ENCODE measurements around the gene NDE1. TPM values are rescaled to one million over a fixed set of nuclear protein-coding genes. Genes with fewer than 3 reads are reported as not detected.

Gene NDE1
- polyA plus RNA-seq, 3 donors from 2014 or later: 3.8 to 55.1 (median 16.8) TPM

- Mint-ChIP-seq H3K27ac (no peak overlapping the region), H3K4me1 (no peaks in the 10 kb centered on the region), H3K36me3 (peaks cover 5 to 27% (median 10%) of the 10 kb centered on the region in 3 donors)
Observed at GRCh38 chr16:15747937-15748336, 97.9 kb downstream of the NDE1 start.

GRCh38 chr16:15748654-15749053 is 98.6 kb downstream of the NDE1 start:
- Mint-ChIP-seq H3K4me3 (no peak overlapping the region), H3K9me3 (no peaks in the 10 kb centered on the region), H3K27me3 (ENCODE audit: low read depth in 3 of 3) (no peaks in the 10 kb centered on the region), H3K27ac (peak overlapping the region in 1 of 6 donors; percentile 45), H3K36me3 (peaks cover 5 to 25% (median 10%) of the 10 kb centered on the region in 3 donors), H3K4me1 (no peaks in the 10 kb centered on the region)
- no peak for DNase-seq

More at GRCh38 chr16:15747937-15748336, 97.9 kb downstream of the NDE1 start:
- no peak for DNase-seq
- no peaks in the 10 kb centered on the region for H3K9me3 Mint-ChIP-seq
- H3K27me3 Mint-ChIP-seq (ENCODE audit: low read depth in 3 of 3): no peaks in the 10 kb centered on the region
- no peak overlapping the region for H3K4me3 Mint-ChIP-seq

DNA sequence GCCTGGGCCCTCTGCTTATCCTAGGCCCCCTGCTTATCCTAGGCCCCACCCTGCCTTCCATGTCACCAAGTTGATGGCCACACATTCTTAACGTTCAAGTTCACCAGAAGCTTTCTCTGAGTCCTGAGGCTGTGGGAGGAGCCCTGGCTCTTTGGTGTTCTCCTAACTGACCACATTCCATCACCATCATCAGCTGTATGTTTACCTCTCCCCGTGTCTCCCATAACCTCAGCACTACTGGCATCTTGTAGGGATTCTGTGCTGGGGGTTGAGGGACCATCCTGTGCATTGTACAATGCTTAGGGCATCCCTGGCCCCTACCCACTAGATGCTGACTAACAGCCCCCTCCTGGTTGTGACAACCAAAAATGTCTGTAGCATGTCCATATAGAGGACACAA is 99.3 kb downstream of the NDE1 start:
- no peak for DNase-seq
- Mint-ChIP-seq H3K36me3 (peaks cover 5 to 24% (median 10%) of the 10 kb centered on the region in 3 donors), H3K4me3 (no peak overlapping the region), H3K4me1 (no peaks in the 10 kb centered on the region), H3K9me3 (no peaks in the 10 kb centered on the region), H3K27ac (no peak overlapping the region), H3K27me3 (ENCODE audit: low read depth in 3 of 3) (no peaks in the 10 kb centered on the region)

DNA sequence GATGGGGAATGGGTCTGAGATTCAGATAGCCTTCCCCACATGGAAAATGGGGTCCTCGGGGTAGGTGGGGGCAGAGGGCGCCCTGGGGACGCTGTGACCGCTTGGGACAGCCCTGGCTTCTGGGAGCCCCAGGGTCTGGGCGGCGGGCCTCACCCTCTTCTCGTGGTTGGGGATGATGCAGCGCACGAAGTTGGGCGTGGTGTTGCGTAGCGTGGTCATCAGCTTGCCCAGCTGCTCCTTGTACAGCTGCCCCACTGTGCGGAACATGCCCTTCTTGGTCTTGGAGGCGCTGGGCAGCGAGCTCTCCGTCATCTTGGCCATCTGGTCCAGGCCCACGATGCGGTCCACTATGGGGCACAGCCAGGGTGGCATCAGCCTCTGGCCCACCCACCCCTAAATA is 99.9 kb downstream of the NDE1 start:
- Mint-ChIP-seq H3K27ac (no peak overlapping the region), H3K27me3 (ENCODE audit: low read depth in 3 of 3) (peaks cover 0 to under 1% (median 0%) of the 10 kb centered on the region in 3 donors), H3K9me3 (no peaks in the 10 kb centered on the region), H3K36me3 (peaks cover 5 to 24% (median 10%) of the 10 kb centered on the region in 3 donors), H3K4me1 (no peaks in the 10 kb centered on the region), H3K4me3 (no peak overlapping the region)
- DNase-seq: no peak

DNA sequence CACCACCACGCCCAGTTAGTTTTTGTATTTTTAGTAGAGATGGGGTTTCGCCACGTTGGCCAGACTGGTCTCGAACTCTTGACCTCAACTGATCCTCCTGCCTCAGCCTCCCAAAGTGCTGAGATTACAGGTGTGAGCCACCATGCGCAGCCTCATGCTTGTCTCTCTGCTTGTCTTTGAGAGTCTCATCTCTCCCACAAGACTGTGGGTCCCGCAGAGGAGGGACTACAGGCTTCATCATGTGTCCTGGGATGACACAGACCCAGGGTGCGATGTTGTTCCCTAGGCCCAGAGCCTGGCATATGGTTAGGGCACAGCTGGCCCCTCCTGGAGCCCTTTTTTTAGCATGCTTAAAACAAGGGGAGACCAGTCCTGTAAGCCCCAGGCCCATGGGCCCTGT is 101.9 kb downstream of the NDE1 start:
- peaks cover 0 to 7% (median 3%) of the 10 kb centered on the region in 3 donors for H3K27me3 Mint-ChIP-seq (ENCODE audit: low read depth in 3 of 3)
- H3K4me1 Mint-ChIP-seq: no peaks in the 10 kb centered on the region
- no peaks in the 10 kb centered on the region for H3K9me3 Mint-ChIP-seq
- H3K27ac Mint-ChIP-seq: no peak overlapping the region
- DNase-seq: no peak
- no peak overlapping the region for H3K4me3 Mint-ChIP-seq
- peaks cover 5 to 21% (median 10%) of the 10 kb centered on the region in 3 donors for H3K36me3 Mint-ChIP-seq

DNA sequence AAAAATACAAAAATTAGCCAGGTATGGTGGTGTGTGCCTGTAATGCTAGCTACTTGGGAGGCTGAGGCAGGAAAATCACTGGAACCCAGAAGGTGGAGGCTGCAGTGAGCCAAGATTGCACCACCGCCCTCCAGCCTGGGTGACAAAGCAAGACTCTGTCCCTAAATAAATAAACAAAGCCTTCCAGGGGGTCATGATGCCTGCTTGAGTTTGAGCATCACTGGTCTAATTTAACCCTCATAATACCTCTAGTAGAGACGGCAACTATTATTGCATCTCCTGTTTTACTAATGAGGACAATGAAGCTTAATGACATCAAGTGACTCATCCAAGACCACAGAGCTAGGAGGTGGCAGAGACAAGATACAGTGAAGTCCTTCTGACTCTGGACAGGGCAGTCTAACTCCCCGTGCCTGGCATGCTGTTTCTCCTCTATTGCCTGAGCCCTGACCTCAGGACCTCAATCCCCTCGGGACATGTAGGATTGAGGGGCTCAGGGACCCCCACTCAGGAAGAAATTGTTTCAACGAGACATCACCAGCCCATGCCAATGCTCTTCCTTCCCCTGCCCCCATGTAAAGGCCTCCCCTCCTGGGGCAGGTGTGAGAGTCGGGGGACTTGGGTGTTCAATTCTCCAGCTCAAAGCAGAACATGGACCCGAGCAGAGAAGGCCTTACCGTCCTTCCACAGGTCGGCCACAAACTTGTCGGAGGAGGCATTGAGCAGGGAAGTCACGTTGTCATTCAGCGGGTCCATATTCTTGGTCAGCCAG is 102.9 kb downstream of the NDE1 start:
- H3K4me3 Mint-ChIP-seq: no peak overlapping the region
- H3K9me3 Mint-ChIP-seq: no peaks in the 10 kb centered on the region
- no peak overlapping the region for H3K27ac Mint-ChIP-seq
- H3K4me1 Mint-ChIP-seq: no peaks in the 10 kb centered on the region
- peaks cover 0 to 15% (median 4%) of the 10 kb centered on the region in 3 donors for H3K36me3 Mint-ChIP-seq
- DNase-seq: no peak
- H3K27me3 Mint-ChIP-seq (ENCODE audit: low read depth in 3 of 3): peaks cover 0 to 9% (median 3%) of the 10 kb centered on the region in 3 donors

GRCh38 chr16:15754821-15755534 is 104.9 kb downstream of the NDE1 start:
- H3K36me3 Mint-ChIP-seq: no peaks in the 10 kb centered on the region
- no peak for DNase-seq
- no peaks in the 10 kb centered on the region for H3K9me3 Mint-ChIP-seq
- no peak overlapping the region for H3K4me3 Mint-ChIP-seq
- H3K27ac Mint-ChIP-seq: no peak overlapping the region
- H3K27me3 Mint-ChIP-seq (ENCODE audit: low read depth in 3 of 3): peaks cover 0 to 18% (median 3%) of the 10 kb centered on the region in 3 donors
- H3K4me1 Mint-ChIP-seq: no peaks in the 10 kb centered on the region

- H3K4me1 Mint-ChIP-seq: no peaks in the 10 kb centered on the region
- H3K36me3 Mint-ChIP-seq: no peaks in the 10 kb centered on the region
- H3K27me3 Mint-ChIP-seq (ENCODE audit: low read depth in 3 of 3): peaks cover 3 to 28% (median 5%) of the 10 kb centered on the region in 3 donors
- no peak for DNase-seq
- no peak overlapping the region for H3K27ac Mint-ChIP-seq
- no peak overlapping the region for H3K4me3 Mint-ChIP-seq
- no peaks in the 10 kb centered on the region for H3K9me3 Mint-ChIP-seq
Observed at GRCh38 chr16:15757077-15757386, 107.0 kb downstream of the NDE1 start.

DNA sequence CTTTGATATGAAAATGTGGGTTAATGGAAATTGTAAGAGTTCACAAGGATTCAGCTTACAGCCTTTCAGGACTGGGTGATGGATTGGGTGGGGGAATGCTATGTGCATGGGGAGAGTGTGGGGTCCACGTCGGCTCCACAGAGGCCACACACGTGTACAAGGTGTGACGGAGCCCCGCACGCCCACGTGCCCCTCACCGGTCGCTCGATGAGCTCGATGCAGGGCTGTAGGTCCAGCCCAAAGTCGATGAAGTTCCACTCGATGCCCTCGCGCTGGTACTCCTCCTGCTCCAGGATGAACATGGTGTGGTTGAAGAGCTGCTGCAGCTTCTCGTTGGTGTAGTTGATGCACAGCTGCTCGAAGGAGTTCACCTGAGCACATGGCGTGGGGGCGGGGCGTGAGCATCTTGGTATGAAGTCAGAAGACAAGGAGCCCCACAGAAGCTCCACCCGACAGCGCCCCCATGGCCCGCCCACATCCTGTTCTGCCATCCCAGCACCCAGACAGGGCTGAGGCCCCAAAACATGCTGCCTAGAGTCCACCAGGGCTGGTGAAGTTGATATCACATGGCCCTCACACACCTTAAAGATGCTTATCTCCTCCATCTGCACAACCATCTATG is 107.7 kb downstream of the NDE1 start:
- DNase-seq: no peak
- Mint-ChIP-seq H3K4me1 (no peaks in the 10 kb centered on the region), H3K27ac (no peak overlapping the region), H3K9me3 (no peaks in the 10 kb centered on the region), H3K4me3 (no peak overlapping the region), H3K36me3 (no peaks in the 10 kb centered on the region), H3K27me3 (ENCODE audit: low read depth in 3 of 3) (peaks cover 3 to 33% (median 5%) of the 10 kb centered on the region in 3 donors)

DNA sequence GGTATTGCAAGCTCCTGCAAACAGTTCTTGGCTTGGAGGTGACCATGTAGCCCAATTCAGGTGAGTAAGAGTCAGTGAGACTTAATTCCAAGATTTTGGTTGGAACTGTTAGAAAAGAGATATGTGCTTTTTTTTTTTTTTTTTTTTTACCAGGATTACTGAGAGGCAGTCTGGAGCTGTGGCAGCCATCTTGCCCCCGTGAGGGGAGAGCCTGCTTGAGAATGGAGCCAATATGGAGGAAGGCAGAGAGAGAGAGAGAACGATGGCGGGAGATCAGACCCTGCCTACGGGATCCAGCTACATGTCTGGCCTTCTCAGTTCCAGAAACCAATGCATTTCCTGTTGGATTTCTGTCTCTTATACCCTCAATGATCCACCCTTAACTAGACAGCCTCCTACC is 109.0 kb downstream of the NDE1 start:
- Mint-ChIP-seq H3K4me1 (no peaks in the 10 kb centered on the region), H3K27me3 (ENCODE audit: low read depth in 3 of 3) (peaks cover 3 to 33% (median 5%) of the 10 kb centered on the region in 3 donors), H3K27ac (no peak overlapping the region), H3K4me3 (no peak overlapping the region), H3K36me3 (no peaks in the 10 kb centered on the region), H3K9me3 (no peaks in the 10 kb centered on the region)
- DNase-seq: no peak

GRCh38 chr16:15760129-15760528 is 110.1 kb downstream of the NDE1 start:
- Mint-ChIP-seq H3K27ac (no peak overlapping the region), H3K36me3 (no peaks in the 10 kb centered on the region), H3K4me3 (no peak overlapping the region), H3K27me3 (ENCODE audit: low read depth in 3 of 3) (peaks cover 3 to 30% (median 5%) of the 10 kb centered on the region in 3 donors), H3K4me1 (no peaks in the 10 kb centered on the region), H3K9me3 (no peaks in the 10 kb centered on the region)
- no peak for DNase-seq

GRCh38 chr16:15764112-15764511 is 114.1 kb downstream of the NDE1 start:
- Mint-ChIP-seq H3K27ac (no peak overlapping the region), H3K4me3 (no peak overlapping the region), H3K4me1 (peaks cover 2 to 4% of the 10 kb centered on the region in 2 donors), H3K9me3 (no peaks in the 10 kb centered on the region), H3K36me3 (no peaks in the 10 kb centered on the region), H3K27me3 (ENCODE audit: low read depth in 3 of 3) (peaks cover 5 to 20% (median 9%) of the 10 kb centered on the region in 3 donors)
- DNase-seq: no peak

- Mint-ChIP-seq H3K36me3 (no peaks in the 10 kb centered on the region), H3K27me3 (ENCODE audit: low read depth in 3 of 3) (peaks cover 5 to 14% (median 9%) of the 10 kb centered on the region in 3 donors), H3K4me3 (no peak overlapping the region), H3K9me3 (no peaks in the 10 kb centered on the region), H3K4me1 (peaks cover 2 to 4% of the 10 kb centered on the region in 2 donors), H3K27ac (no peak overlapping the region)
- DNase-seq: no peak
Observed at GRCh38 chr16:15765116-15765515, 115.1 kb downstream of the NDE1 start.

- peaks cover 2 to 4% of the 10 kb centered on the region in 2 donors for H3K4me1 Mint-ChIP-seq
- peaks cover 1 to 10% (median 7%) of the 10 kb centered on the region in 3 donors for H3K27me3 Mint-ChIP-seq (ENCODE audit: low read depth in 3 of 3)
- H3K4me3 Mint-ChIP-seq: no peak overlapping the region
- no peaks in the 10 kb centered on the region for H3K9me3 Mint-ChIP-seq
- DNase-seq: peak; percentile 20 to 45 (median 36)
- no peaks in the 10 kb centered on the region for H3K36me3 Mint-ChIP-seq
- H3K27ac Mint-ChIP-seq: no peak overlapping the region
Observed at GRCh38 chr16:15765880-15766279, 115.8 kb downstream of the NDE1 start.
